CD14-positive monocyte (primary cell): ENCODE measurements around the gene TFEC. TPM values are rescaled to one million over a fixed set of nuclear protein-coding genes. Genes with fewer than 3 reads are reported as not detected.
A peak's percentile ranks its signal among the peaks of the same experiment; 100 is the strongest.

ENCODE experiments used
- DNase-seq, 3 donors: peaks; one replicate each; pipeline ENCODE4 v3.0.0-alpha.2; 2011 to 2022
- H2AFZ ChIP-seq: 2 replicates; pipeline ENCODE4 v1.6.0; 2012; ENCODE audit warnings: mild to moderate bottlenecking, low read depth, low read length, inconsistent platforms; ENCODE audit not compliant: insufficient read depth, poor library complexity, severe bottlenecking
- H3K27ac ChIP-seq, 2 donors: 1 replicate in 1 of 2; 2 replicates in 1 of 2; pipeline ENCODE4 v1.5.1; 2012 to 2013; ENCODE audit warnings: low read length in 2 of 2, control low read depth in 1 of 2, inconsistent platforms in 1 of 2, low read depth in 1 of 2, mild to moderate bottlenecking in 1 of 2
- H3K27me3 ChIP-seq, 2 donors: one replicate each; pipeline versions ENCODE4 v1.6.0 to v1.6.1; 2011 to 2013; ENCODE audit warnings: low read length in 2 of 2; ENCODE audit not compliant: control insufficient read depth in 2 of 2, insufficient read depth in 2 of 2
- H3K36me3 ChIP-seq, 2 donors: replicated peaks in 1 of 2; 1 replicate in 1 of 2; 2 replicates in 1 of 2; pipeline versions ENCODE4 v1.5.1 to v1.6.1; 2012 to 2013; ENCODE audit warnings: low read length in 2 of 2, control low read depth in 1 of 2, inconsistent platforms in 1 of 2, mild to moderate bottlenecking in 1 of 2; ENCODE audit not compliant: insufficient read depth in 2 of 2, control insufficient read depth in 1 of 2
- H3K4me1 ChIP-seq, 2 donors: 1 replicate in 1 of 2; 2 replicates in 1 of 2; pipeline versions ENCODE4 v1.5.1 to v1.6.1; 2012 to 2013; ENCODE audit warnings: low read length in 2 of 2, control low read depth in 1 of 2, inconsistent platforms in 1 of 2, mild to moderate bottlenecking in 1 of 2, moderate library complexity in 1 of 2; ENCODE audit not compliant: insufficient read depth in 2 of 2, control insufficient read depth in 1 of 2
- H3K4me2 ChIP-seq: replicated peaks from 2 replicates; pipeline ENCODE3; 2012; ENCODE audit warnings: low read length, moderate library complexity, mild to moderate bottlenecking; ENCODE audit not compliant: poor library complexity, severe bottlenecking; ENCODE audit errors: extremely low read depth
- H3K4me3 ChIP-seq, 3 experiments: fragments of 200-600 bp in 1 of 3; sonication (generic) in 1 of 3; replicated peaks in 1 of 3; 1 replicate in 2 of 3; 2 replicates in 1 of 3; pipeline ENCODE4 v1.5.1; 2011 to 2013; ENCODE audit warnings: low read length in 3 of 3, mild to moderate bottlenecking in 3 of 3, control low read depth in 2 of 3, low read depth in 2 of 3, inconsistent platforms in 1 of 3, moderate library complexity in 1 of 3
- H3K79me2 ChIP-seq: 2 replicates; pipeline ENCODE4 v1.6.0; 2012; ENCODE audit warnings: mild to moderate bottlenecking, control low read depth, inconsistent platforms, low read length, moderate library complexity; ENCODE audit not compliant: insufficient read depth
- H3K9ac ChIP-seq: 2 replicates; pipeline ENCODE4 v1.6.0; 2017; ENCODE audit warnings: low read length, mild to moderate bottlenecking; ENCODE audit not compliant: insufficient read depth, poor library complexity, severe bottlenecking
- H3K9me3 ChIP-seq, 2 donors: replicated peaks in 1 of 2; 1 replicate in 1 of 2; 2 replicates in 1 of 2; pipeline versions ENCODE4 v1.5.1 to v1.6.1; 2012 to 2013; ENCODE audit warnings: low read length in 2 of 2, control low read depth in 1 of 2; ENCODE audit not compliant: control insufficient read depth in 1 of 2, insufficient read depth in 1 of 2
- H4K20me1 ChIP-seq: 2 replicates; pipeline ENCODE4 v1.6.0; 2012; ENCODE audit warnings: mild to moderate bottlenecking, low read length, control low read depth, moderate library complexity; ENCODE audit not compliant: insufficient read depth
- H3K27ac Mint-ChIP-seq, 7 donors: one replicate each; pipeline ENCODE4 v1.8.0; 2020; ENCODE audit warnings: mild to moderate bottlenecking in 7 of 7, mixed read lengths in 7 of 7, moderate library complexity in 6 of 7, inconsistent platforms in 2 of 7
- H3K27me3 Mint-ChIP-seq, 3 donors: one replicate each; pipeline ENCODE4 v1.8.0; 2021 to 2022; ENCODE audit warnings: low read depth in 3 of 3, mild to moderate bottlenecking in 3 of 3, mixed read lengths in 3 of 3, moderate library complexity in 3 of 3, inconsistent platforms in 1 of 3
- H3K36me3 Mint-ChIP-seq, 2 donors: one replicate each; pipeline ENCODE4 v1.8.0; 2020; ENCODE audit warnings: mixed read lengths in 2 of 2, inconsistent platforms in 1 of 2, mild to moderate bottlenecking in 1 of 2
- H3K4me1 Mint-ChIP-seq: one replicate; pipeline ENCODE4 v1.8.0; 2020; ENCODE audit warnings: mild to moderate bottlenecking, mixed read lengths
- H3K4me3 Mint-ChIP-seq, 2 donors: one replicate each; pipeline ENCODE4 v1.8.0; 2020; ENCODE audit warnings: mild to moderate bottlenecking in 2 of 2, mixed read lengths in 2 of 2, moderate library complexity in 1 of 2
- H3K9me3 Mint-ChIP-seq, 7 donors: one replicate each; pipeline ENCODE4 v1.8.0; 2020 to 2022; ENCODE audit warnings: mixed read lengths in 7 of 7, mild to moderate bottlenecking in 6 of 7, moderate library complexity in 6 of 7, inconsistent platforms in 2 of 7
- CTCF ChIP-seq: fragments of 200-600 bp; IDR thresholded peaks from one replicate; pipeline ENCODE4 v1.8.0; 2022; ENCODE audit warnings: antibody characterized with exemption, mild to moderate bottlenecking
- WGBS: methylation state at CpG from one replicate; pipeline ENCODE4 v1.1.5; 2013; ENCODE audit warnings: missing lambda C conversion rate; ENCODE audit not compliant: insufficient coverage; 5-methylcytosine and 5-hydroxymethylcytosine counted together
- intact Hi-C, 2 donors: fragments of 100-400 bp; cut with micrococcal nuclease; formaldehyde crosslinking; loops; one replicate each; pipeline versions ENCODE4 v1.15.0 to v1.15.1; 2023
- polyA plus RNA-seq, 3 donors: library from polyadenylated mRNA; depleted of rRNA in 1 of 3; unstranded in 2 of 3; stranded (reverse) in 1 of 3; fragments of 300-500 nt in 2 of 3; fragments of >200 nt in 1 of 3; fragmentation: Illumina TruSeq in 2 of 3; gene quantifications; 1 replicate in 2 of 3; 2 replicates in 1 of 3; pipeline ENCODE4 v1.2.3, GENCODE V29; 2012 to 2021

Gene TFEC
- polyA plus RNA-seq, 3 donors, result 13.3 to 55.9 (median 17.4) TPM

GRCh38 chr7:115920367-115920766 lies 110.2 kb downstream of the TFEC start:
- H2AFZ ChIP-seq, result no peak overlapping the region
- no peak overlapping the region for H3K27ac ChIP-seq
- no CpG with 5 or more reads among the region's 1 CpG for WGBS
- H3K4me1 ChIP-seq, result no peaks in the 10 kb centered on the region
- no peaks in the 10 kb centered on the region for H3K27me3 ChIP-seq
- H3K9me3 ChIP-seq, result no peaks in the 10 kb centered on the region
- peaks cover 2% of the 10 kb centered on the region for H3K4me1 Mint-ChIP-seq
- no peak overlapping the region for H3K4me2 ChIP-seq
- DNase-seq, result no peak
- no peak overlapping the region for H3K27ac Mint-ChIP-seq
- no peak for TF ChIP-seq CTCF
- intact Hi-C loops, result no loop called here
- no peak overlapping the region for H3K4me3 Mint-ChIP-seq
- H3K9ac ChIP-seq, result no peak overlapping the region
- no peaks in the 10 kb centered on the region for H3K36me3 ChIP-seq
- H3K36me3 Mint-ChIP-seq, result no peaks in the 10 kb centered on the region
- H3K79me2 ChIP-seq, result no peaks in the 10 kb centered on the region
- H3K4me3 ChIP-seq, result no peak overlapping the region
- no peaks in the 10 kb centered on the region for H3K9me3 Mint-ChIP-seq
- no peaks in the 10 kb centered on the region for H4K20me1 ChIP-seq
- H3K27me3 Mint-ChIP-seq, result no peaks in the 10 kb centered on the region

- Mint-ChIP-seq H3K9me3 (no peaks in the 10 kb centered on the region), H3K27ac (peak overlapping the region in 1 of 7 donors; percentile 23), H3K36me3 (no peaks in the 10 kb centered on the region), H3K27me3 (peaks cover 0 to 2% (median 0%) of the 10 kb centered on the region in 3 donors), H3K4me1 (peaks cover 16% of the 10 kb centered on the region), H3K4me3 (no peak overlapping the region)
- Histone ChIP-seq H4K20me1 (no peaks in the 10 kb centered on the region), H3K27me3 (no peaks in the 10 kb centered on the region), H3K79me2 (no peaks in the 10 kb centered on the region), H3K4me3 (no peak overlapping the region), H3K4me1 (peaks cover 6 to 13% of the 10 kb centered on the region in 2 donors), H3K36me3 (no peaks in the 10 kb centered on the region), H3K4me2 (no peak overlapping the region), H3K9me3 (no peaks in the 10 kb centered on the region), H3K27ac (no peak overlapping the region), H2AFZ (no peak overlapping the region), H3K9ac (no peak overlapping the region)
- WGBS, result no CpG with 5 or more reads among the region's 1 CpG
- intact Hi-C loops, result no loop called here
- no peak for DNase-seq
- no peak for TF ChIP-seq CTCF
Observed at GRCh38 chr7:115914951-115915350, 115.6 kb downstream of the TFEC start.
